ENCODE results near the gene CCIN.

CCIN gene

DNA sequence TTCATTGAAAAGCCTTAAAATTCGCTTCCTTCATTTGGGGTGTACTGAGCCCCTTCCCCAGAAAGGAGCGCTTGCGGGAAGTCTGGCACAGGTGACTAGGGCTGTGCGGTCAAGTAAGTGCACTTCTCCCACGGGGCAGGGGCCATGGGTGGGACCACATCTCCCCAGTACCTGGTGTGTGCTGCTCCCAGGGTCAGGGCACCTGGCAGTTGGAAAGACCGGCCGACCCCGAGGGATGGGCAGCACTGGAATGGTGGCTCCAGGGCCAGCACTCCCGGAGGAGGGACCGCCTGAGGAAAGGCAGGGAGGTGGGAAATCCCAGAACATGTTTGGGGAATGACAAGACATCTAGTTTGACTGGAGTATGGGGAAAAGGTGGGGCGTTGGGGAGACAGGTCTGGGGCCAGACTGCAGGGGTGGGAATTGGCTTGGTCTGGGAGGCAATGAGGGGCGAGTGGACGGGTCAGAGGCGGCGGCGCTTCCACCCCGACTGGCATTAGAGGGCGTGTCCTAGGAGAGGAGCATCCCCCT lies 33.4 kb upstream of the CCIN start:
- TF ChIP-seq, protein P1, sequence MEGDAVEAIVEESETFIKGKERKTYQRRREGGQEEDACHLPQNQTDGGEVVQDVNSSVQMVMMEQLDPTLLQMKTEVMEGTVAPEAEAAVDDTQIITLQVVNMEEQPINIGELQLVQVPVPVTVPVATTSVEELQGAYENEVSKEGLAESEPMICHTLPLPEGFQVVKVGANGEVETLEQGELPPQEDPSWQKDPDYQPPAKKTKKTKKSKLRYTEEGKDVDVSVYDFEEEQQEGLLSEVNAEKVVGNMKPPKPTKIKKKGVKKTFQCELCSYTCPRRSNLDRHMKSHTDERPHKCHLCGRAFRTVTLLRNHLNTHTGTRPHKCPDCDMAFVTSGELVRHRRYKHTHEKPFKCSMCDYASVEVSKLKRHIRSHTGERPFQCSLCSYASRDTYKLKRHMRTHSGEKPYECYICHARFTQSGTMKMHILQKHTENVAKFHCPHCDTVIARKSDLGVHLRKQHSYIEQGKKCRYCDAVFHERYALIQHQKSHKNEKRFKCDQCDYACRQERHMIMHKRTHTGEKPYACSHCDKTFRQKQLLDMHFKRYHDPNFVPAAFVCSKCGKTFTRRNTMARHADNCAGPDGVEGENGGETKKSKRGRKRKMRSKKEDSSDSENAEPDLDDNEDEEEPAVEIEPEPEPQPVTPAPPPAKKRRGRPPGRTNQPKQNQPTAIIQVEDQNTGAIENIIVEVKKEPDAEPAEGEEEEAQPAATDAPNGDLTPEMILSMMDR (IDR thresholded peaks at IDR 0.05; ENCODE audit: borderline replicate concordance, control extremely low read depth, extremely low read depth, insufficient read depth, missing control alignments), result no peak
- in situ Hi-C loops (cut with MboI; ENCODE audit: low sequenced_read_pairs, unreplicated experiment), result no loop called here
- no peak for DNase-seq (ENCODE audit: low spot score)

DNA sequence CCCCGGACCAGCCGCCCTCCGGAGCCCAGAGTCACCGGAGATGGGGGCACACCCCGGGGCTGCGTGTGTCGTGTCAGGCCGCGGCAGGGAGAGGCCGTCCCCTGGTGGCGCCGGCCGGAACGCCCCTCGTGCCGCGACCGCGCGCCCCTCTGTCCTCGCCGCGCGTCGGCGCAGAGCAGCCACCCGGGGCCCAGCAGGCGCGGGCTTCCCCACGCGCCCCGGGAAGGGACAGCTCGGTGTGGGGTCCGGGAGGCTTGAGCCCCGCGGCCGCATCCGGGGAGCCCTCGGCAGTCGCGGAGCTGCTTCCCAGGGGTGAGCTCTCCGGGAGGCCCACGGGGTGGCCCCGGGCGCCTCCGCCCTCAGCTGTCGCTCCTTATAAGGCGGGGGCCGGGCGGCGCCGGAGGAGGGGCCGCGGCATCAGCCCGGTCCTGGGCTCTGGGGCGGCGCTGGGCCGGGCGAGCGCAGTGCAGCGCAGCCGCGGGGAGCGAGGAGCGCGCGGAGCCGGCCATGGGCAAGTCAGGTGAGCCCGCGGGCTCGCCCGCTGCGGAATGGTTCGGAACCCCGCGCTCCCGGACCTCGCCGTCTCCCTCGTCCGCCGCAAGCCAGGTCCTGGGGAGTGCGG lies 32.8 kb upstream of the CCIN start, which contains the start of gene GLIPR2:
GLIPR2 (plus strand) TSS at position 462 of the 622 bp plus-strand sequence; CDS start at position 508, 46 bp downstream.
- DNase-seq (ENCODE audit: low spot score), result peak; percentile 96
- in situ Hi-C loops (cut with MboI; ENCODE audit: low sequenced_read_pairs, unreplicated experiment), result no loop called here
- TF ChIP-seq, protein P1 (IDR thresholded peaks at IDR 0.05; ENCODE audit: borderline replicate concordance, control extremely low read depth, extremely low read depth, insufficient read depth, missing control alignments), result no peak

DNA sequence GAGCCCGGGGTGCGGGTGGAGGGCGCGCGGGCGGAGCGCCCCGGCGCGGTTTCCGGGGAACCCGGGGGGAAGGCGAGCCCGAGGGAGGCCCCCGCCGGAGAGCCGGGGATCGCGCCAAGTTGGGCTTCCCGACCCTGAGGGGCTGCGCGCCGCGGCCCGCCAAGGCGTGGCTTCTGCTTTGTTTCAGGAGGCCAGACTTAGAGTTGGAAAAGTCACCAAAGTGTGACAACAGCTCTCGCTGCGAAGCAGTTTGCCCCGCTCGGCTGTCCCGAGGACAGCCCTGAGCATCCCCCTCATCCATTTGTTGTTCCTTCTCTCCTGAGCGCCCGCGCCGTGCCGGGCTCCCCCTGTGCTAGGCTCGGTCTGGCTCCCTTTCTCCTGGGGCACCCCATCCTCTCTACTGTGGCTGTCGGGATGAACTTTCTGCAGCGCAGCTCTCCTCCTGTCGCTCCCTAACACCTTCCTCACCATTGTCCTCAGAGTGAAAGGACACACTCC lies 32.2 kb upstream of the CCIN start:
- in situ Hi-C loops (cut with MboI; ENCODE audit: low sequenced_read_pairs, unreplicated experiment), result no loop called here
- no peak for DNase-seq (ENCODE audit: low spot score)
- TF ChIP-seq, protein P1 (IDR thresholded peaks at IDR 0.05; ENCODE audit: borderline replicate concordance, control extremely low read depth, extremely low read depth, insufficient read depth, missing control alignments), result no peak

DNA sequence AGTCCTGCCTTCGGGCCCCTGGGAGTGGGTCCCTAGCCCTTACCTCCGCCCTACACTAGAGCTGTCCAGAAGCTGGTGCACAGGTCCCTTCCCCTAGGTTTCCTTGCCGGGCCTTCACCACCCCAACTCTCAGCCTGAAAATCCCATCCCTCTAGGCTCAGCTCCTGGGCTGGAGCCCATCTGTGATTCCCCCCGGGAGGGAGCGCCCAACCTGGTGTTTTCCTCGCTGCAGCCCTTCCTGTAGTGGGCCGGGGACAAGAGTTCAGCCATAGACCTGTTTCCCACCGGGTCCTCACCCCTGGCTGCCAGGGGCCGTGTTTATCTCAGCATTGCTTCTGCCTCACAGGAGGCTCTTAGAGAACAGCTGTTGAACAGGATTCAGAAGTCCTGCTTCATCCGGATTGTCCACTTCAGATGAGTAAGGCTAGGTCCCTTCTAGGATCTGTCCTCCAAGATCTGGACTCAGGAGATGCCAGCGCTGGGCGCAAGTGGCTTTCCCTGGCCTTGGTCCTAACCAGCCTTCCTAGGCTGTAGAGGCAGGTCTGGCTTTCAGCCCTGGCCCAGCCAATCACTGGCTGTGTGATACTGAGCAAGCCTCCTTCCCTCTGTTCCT lies 31.7 kb upstream of the CCIN start:
- in situ Hi-C loops (cut with MboI; ENCODE audit: low sequenced_read_pairs, unreplicated experiment), result no loop called here
- TF ChIP-seq, protein P1 (IDR thresholded peaks at IDR 0.05; ENCODE audit: borderline replicate concordance, control extremely low read depth, extremely low read depth, insufficient read depth, missing control alignments), result no peak
- no peak for DNase-seq (ENCODE audit: low spot score)

DNA sequence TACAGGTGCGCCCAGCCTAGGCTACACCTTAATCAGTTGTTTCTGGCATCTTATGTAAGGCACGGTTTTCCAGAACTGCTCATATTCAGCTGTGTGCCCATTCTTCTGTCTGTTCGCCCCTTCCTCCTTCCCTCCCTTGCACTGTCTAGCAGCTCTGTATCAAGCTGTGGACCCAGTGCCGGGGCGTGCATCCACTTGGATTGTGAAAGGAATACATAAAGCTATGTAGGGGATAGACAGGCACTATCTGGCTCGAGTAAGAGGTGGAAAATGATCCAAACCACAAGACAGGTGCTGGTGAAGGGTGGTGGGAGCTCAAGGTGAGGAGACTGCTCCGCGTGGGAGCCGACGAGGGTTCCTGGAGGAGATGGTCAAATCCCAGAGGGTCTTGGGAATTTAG lies 30.7 kb upstream of the CCIN start:
- in situ Hi-C loops (cut with MboI; ENCODE audit: low sequenced_read_pairs, unreplicated experiment), result no loop called here
- TF ChIP-seq, protein P1 (IDR thresholded peaks at IDR 0.05; ENCODE audit: borderline replicate concordance, control extremely low read depth, extremely low read depth, insufficient read depth, missing control alignments), result no peak
- no peak for DNase-seq (ENCODE audit: low spot score)

DNA sequence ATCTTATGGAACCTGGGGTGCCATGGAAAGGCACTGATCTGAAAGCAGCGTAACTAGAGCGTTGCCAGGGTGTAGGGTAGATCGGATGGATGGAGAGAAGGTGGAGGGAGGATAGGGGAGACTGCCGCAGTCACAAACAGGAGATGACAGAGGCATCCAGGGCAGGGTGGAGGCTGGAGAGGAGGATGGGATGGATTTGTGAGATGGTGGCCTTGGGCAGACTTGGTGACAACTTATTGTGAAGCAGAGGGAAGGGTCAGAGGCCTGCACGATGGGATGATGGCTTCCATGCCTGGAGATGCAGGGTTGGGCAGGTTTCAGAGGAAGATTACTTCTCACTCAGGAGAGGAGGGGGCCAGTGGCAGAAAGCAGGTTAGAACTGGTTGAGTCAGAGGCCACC lies 30.3 kb upstream of the CCIN start:
- TF ChIP-seq, protein P1 (IDR thresholded peaks at IDR 0.05; ENCODE audit: borderline replicate concordance, control extremely low read depth, extremely low read depth, insufficient read depth, missing control alignments), result no peak
- in situ Hi-C loops (cut with MboI; ENCODE audit: low sequenced_read_pairs, unreplicated experiment), result no loop called here
- DNase-seq (ENCODE audit: low spot score), result no peak
